GM19463 (cell line): Measurements from ENCODE around the gene SIM2.

ENCODE experiments used
- ATAC-seq: cut with Tn5 transposase; IDR thresholded peaks from one replicate; pipeline ENCODE4 v1.9.1; 2021; ENCODE audit warnings: mild to moderate bottlenecking, moderate library complexity; ENCODE audit not compliant: unreplicated experiment

The SIM2 gene

GRCh38 chr21:36684957-36685714 lies 13.8 kb upstream of the SIM2 start:
- ATAC-seq = no peak

GRCh38 chr21:36686955-36687354 lies 12.0 kb upstream of the SIM2 start:
- ATAC-seq = no peak

GRCh38 chr21:36688324-36688723 lies 10.6 kb upstream of the SIM2 start:
- no peak for ATAC-seq

GRCh38 chr21:36689324-36689723 lies 9.6 kb upstream of the SIM2 start:
- no peak for ATAC-seq

- no peak for ATAC-seq
Measured at GRCh38 chr21:36690628-36691554, 8.0 kb upstream of the SIM2 start.

GRCh38 chr21:36691555-36692041 lies 7.3 kb upstream of the SIM2 start:
- no peak for ATAC-seq

GRCh38 chr21:36692114-36692834 lies 6.6 kb upstream of the SIM2 start:
- ATAC-seq = no peak

GRCh38 chr21:36692835-36693488 lies 6.0 kb upstream of the SIM2 start:
- ATAC-seq = no peak

- no peak for ATAC-seq
Measured at GRCh38 chr21:36693489-36694030, 5.4 kb upstream of the SIM2 start.

GRCh38 chr21:36694031-36694515 lies 4.8 kb upstream of the SIM2 start:
- no peak for ATAC-seq

GRCh38 chr21:36694593-36695282 lies 4.2 kb upstream of the SIM2 start:
- ATAC-seq = no peak

GRCh38 chr21:36695283-36695634 lies 3.7 kb upstream of the SIM2 start:
- no peak for ATAC-seq

- ATAC-seq = no peak
Measured at GRCh38 chr21:36695671-36696389, 3.1 kb upstream of the SIM2 start.

GRCh38 chr21:36696390-36697059 lies 2.4 kb upstream of the SIM2 start:
- no peak for ATAC-seq

GRCh38 chr21:36697060-36697850 lies 1.7 kb upstream of the SIM2 start:
- no peak for ATAC-seq

GRCh38 chr21:36697851-36698384 lies 997 bp upstream of the SIM2 start:
- ATAC-seq = no peak

- ATAC-seq = no peak
Measured at GRCh38 chr21:36698385-36698980, 432 bp upstream of the SIM2 start.
